Epithelial cell of prostate (primary cell): ENCODE measurements around the gene RBFOX2.
A peak's percentile ranks its signal among the peaks of the same experiment; 100 is the strongest.

ENCODE experiments used
- DNase-seq: peaks from one replicate; pipeline ENCODE4 v3.0.0-alpha.2; 2011; ENCODE audit warnings: low read depth, low spot score
- H3K27ac ChIP-seq: fragments of 450-650 bp; 2 replicates; pipeline ENCODE4 v1.5.1; 2017; ENCODE audit warnings: mild to moderate bottlenecking

Gene RBFOX2

DNA sequence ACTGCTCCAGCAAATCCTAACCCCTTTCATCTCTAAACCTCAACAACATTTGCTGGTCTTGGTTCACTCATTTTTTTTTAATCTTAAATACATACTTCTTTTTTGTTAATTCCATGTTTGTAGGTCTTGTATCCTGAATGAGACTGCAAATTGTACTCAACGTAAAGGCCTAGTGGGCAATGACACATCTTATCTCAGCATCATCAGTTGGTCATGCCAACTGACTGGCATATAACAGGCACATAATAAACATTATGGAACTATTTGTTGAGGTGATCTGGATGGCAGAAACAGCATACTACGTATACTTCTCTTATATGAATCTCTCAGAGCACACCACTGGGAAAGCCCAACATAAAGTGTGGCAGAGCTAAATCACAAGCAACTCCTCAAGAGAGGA, 116.7 kb downstream of the RBFOX2 start:
- peak overlapping the region; percentile 9 for H3K27ac ChIP-seq
- DNase-seq: no peak

DNA sequence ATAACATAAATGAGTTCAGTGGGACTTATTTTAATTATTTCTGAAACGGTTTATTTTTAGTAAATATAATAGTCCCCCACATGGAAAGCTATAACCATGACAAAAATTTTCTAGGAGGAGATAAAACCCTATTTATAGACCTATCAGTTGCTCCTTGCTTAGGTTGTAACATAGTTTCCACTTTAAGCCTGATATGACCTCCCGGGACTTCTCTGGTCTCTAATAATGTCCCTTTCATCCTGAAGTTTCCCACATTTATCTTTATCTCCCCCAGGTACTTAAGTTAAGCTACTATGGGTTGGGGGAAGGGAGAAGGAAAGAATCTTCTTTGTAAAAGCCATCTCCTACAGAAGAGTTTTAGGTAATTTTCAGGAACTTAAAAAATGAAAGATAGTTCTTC, 117.7 kb downstream of the RBFOX2 start:
- DNase-seq: no peak
- no peak overlapping the region for H3K27ac ChIP-seq

DNA sequence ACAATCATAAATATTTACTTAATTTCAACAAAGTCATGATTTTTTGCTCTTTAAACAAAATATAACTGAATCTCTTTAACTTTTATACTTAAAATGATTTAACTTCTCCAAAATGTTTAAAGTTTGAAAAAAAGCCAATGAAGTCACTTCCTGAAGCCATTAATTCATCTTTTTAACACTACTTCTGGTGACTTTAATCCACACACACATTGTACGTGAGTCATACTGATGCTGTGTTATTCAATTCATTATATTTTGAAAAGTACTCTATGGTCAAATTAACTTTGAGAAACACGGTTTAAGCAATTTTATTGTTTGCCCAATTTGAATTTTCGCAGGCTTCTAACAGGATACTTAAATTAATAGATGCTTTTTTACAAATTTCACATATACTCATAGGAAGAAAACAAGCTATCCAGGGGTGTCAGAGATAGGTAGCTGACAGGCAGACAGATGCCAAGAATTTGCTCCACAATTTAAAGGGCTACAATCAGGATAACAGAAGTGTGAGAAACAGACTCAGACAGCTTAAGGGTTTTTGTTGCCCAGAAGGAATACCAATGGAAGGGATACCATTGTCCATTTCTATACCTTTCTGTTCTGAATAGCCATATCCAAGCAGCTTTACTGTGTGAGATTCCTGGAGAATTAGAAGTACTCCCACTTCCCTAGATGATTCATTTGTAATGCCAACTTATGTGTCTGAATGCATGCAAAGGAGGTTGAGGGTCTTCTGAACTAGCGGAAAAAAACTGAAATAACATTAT, 118.4 kb downstream of the RBFOX2 start:
- DNase-seq: no peak
- H3K27ac ChIP-seq: no peak overlapping the region

DNA sequence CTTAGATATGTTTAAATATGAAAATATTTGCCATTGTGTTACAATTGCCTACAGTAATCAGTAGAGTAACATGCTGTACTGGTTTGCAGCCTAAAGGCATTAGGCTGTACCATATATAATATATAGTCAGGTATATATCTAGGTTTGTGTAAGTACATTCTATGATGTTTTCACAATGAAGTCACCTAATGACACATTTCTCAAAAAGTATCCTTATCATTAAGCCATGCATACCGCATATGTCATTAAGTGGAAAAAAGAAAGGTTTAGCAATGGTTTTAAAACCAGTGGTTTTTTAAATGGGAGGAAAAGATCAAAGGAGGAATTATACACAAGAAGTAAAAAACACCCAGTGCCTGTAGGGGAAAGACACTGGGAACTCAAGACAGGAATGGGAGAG, 122.7 kb downstream of the RBFOX2 start:
- no peak for DNase-seq
- H3K27ac ChIP-seq: peak overlapping the region; percentile 33

DNA sequence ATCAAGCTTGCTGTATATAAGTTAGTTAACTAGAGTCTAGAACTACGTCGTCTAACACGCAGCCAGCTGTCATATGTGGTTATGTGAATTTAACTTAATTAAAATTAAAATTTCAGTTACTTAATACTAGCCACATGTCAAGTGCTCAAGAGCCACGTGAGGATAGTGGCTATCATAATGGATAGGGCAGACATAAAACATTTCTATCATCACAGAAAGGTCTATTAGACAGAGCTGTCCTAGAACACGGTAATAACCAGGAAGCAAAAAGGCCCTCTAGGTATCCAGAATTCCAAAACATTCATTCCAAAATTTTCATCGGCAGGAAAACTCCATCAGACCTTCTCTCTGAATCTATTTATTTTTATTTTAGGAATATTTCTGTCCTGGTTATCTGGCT, 123.9 kb downstream of the RBFOX2 start:
- no peak for DNase-seq
- no peak overlapping the region for H3K27ac ChIP-seq

DNA sequence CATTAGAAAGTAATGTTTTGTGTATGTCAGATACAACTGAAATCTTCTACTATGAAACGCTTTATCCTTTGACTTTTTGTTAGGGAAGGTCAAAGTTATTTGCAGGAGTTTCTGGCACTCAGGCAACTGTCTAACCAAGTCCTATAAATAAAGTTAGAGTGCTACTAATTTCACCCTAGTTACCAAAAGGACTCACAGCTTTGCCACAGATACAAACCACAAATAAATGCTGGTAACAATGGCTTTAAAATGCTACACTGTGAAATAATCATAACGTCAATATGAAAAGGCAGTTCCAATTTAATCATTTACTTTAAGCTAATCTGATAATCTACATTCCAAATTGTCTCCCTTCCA, 124.3 kb downstream of the RBFOX2 start:
- H3K27ac ChIP-seq: no peak overlapping the region
- DNase-seq: no peak

DNA sequence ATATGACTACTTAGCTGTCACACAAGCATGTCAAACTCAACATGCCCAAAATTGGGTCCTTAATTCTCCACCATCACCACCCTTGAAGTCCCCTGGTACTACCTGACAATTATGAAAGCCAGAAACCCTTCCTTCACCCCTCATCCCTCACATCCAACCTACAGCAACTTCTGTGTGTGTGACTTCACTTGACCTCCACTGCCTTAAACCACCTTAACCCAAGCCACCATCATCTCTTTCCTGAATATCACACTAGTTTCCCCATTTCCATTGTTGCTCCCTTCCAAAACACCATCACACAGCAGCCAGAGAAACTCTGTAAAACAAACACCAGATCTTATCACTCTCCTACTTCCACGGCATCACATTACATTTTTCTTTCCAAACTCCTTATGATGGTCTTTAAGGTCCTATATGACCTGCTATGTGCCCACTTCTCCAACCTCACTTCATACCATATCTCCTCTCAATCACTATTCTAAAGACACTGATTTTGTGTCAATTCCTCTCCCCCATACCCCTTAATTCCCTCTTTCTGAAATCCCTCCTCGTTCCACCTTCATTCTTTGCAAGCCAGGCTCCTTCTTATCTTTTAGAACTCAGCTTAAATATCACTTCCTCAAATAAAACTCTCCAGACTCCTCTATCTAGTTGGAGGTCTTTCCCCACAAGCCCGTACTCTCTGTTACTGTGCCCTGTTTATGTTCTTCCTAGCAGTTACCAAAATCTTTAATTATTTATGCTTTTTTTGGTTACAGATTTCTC, 124.9 kb downstream of the RBFOX2 start:
- no peak overlapping the region for H3K27ac ChIP-seq
- no peak for DNase-seq

DNA sequence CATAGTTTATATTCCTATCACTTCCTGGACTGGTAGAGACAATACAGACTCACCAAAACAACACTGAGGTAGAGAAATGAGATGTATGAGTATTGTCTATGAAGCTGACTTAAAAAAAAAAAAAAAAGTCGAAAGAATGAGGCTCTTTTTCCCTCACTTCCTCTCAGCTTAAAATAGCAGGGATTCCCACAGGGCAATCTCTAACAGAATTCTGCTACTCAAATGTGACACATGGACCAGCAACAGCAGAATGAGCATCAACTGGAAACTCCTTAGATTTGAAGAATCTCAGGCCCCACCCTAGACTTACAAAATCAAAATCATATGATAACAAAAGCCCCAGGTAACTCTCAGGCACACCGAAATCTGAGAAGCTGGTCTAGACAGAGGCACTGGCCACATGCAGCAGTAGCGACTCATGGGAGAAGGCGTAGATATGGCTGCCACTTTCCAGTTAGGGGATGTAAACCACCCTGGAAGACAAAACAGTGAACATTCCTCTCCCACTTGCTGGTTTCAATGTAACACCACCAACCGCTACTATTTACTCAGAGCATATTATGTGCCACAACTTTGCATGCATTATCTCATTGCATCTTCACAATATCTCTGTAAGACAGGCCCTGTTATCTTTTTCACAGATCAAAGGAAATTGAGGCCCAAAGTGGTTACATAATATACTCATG, 128.0 kb downstream of the RBFOX2 start:
- DNase-seq: peak; percentile 68
- H3K27ac ChIP-seq: peak overlapping the region; percentile 76

DNA sequence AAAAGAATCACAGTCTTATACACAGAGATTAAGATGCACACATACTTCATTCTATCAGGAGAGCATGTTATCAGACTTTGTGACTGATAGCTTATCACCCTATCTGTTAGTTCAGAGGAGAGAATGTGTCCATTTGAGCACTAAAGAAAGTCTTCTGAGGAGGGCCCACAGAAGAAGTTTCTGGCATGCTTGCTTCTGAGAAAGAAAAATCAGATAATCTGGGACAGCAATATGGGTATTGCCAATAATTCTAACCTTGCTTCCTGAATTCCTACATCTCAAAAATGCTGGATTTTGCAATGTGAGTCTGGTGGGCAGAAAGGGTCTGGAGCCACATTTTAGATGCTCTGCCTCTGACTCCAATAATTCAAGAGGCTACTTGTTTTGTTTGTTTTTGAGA, 128.9 kb downstream of the RBFOX2 start:
- peak overlapping the region; percentile 76 for H3K27ac ChIP-seq
- DNase-seq: no peak

DNA sequence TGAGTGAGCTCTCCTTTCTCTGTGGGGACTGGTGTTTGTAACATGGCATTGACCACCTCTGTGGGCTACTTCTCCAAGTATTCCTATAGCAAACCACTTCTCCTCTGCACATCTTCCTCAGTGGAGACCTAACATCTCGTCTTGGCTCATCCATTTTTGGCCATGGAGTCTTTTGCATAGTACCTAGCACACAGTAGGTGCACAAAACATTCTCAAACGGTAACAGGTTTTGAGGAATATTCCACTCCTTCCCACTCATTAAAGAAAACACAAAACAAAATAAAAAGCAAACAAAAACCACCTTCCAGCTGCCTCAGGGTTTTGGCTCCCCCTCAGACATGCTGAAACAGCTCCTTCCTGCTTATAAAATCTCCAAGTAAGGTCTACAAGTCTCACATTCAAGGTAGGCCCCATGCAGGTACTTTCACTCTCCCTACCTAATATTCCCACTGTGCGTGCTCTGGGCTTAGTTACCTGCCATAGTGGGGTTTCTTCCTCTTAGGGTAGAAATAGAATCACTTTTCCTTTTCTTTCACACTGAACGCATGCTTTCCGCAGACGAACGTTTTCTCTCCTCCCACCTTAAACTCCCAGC, 132.4 kb downstream of the RBFOX2 start:
- no peak for DNase-seq

DNA sequence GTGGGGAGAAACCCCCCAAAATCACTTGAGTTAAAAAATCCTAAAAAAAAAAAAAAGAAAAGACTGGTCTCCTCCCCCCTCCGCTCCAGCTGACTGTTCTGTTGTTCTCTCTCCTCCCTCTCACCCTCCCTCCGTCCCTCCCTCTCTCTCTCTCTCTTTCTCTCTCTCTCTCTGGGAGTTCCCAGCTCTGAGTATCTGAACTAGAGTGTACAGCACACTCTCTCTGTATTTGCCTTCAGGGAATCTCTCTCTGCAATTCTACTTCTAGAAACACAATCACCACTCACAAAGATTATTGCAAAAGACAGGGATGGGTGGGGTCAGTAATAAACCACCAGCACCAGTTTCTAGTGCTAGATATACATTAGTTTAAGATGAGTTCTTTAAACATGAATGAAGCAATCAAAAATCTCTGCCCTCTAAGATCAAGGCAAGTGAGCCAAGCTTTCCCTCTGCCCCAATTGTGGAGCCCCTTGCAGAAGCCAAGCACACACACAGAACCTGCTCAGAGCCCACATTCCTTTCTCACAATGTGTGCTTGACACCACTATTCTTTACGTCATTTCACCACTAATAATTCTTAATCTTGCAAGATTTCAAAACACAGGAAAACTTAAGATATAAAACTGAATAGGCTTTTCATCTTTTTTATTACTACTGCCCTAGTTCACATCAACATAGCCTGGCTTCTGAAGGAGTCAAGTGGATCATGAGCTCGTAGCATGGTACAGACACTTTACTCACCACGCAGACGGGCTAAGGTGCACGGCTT, 133.5 kb downstream of the RBFOX2 start:
- DNase-seq: peak; percentile 96
- H3K27ac ChIP-seq: peak overlapping the region; percentile 80

More for the DNA sequence above, 132.4 kb downstream of the RBFOX2 start:
- peak overlapping the region; percentile 80 for H3K27ac ChIP-seq

DNA sequence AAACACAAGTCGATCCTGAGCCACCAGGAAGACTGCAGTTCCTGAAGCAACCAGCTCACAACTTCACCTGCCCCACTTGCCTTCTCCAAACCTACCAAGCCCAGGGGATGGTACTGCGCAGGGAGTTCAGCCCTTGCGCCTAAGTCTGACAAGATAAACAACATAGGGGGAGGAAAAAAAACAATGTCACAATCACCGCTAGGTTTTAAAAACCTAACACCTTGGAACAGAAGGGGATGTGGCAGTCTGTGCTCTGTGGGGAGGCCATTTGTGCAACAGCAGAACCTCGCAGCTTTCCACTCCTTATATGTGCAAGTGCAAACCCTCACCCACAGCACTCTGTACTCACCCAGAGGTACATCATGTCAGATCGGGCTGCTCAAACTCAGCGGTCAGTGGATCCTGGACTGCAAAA, 134.2 kb downstream of the RBFOX2 start:
- H3K27ac ChIP-seq: peak overlapping the region; percentile 80
- no peak for DNase-seq

DNA sequence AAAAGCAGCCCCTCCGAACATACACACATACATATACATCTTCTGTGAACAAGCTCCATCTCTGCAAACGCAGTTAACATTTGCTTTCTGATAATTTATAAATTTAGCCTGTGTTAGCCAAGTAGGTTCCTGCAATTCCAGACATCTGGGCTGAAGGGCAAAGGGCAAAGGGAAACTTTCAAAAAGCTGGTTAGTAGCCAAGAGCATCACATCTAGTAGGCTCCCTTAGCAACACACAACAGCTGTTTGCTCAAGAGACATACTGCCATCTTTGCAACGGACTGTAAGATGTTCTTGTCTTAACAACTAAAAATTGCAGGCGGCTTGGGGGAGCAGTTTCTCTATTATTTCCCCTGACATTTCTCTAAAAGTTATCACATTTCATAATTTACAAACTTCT, 134.9 kb downstream of the RBFOX2 start:
- H3K27ac ChIP-seq: no peak overlapping the region
- no peak for DNase-seq

DNA sequence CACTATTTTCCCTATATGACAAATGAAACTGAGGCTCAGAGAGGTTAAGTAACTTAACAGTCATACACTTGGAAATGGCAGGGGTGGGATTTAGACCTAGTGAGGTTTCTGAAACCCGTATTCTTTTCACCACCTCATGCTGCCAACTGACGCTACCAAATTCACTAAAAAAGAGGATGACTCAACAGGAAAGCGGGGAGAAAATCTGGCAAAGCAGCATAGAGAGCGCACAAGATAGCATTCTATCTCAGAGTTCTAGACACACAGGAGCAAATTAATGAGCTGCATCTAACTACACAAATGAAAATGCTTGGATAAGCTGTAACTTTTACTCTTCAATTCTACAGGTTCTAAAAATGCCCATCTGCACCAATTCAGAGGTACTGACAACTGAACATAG, 136.4 kb downstream of the RBFOX2 start:
- no peak overlapping the region for H3K27ac ChIP-seq
- no peak for DNase-seq

DNA sequence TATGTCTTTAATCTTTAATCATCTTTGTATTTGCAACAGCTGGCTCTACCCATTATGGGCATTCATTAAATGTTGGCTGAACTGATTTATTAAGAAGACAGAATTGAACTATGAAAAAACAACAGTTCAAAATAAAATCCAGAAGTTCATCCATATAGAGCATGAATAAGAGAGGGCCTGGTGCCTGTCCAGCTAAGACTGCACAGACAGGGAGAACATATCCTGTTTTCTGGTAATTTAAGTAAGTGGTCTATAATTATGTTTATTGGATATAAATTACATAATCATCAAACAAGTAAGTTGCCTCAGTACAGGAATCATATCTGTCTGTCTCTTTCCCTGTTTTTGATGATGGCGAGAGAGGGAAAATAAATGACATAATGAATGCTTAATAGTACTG, 137.2 kb downstream of the RBFOX2 start:
- no peak for DNase-seq
- no peak overlapping the region for H3K27ac ChIP-seq

DNA sequence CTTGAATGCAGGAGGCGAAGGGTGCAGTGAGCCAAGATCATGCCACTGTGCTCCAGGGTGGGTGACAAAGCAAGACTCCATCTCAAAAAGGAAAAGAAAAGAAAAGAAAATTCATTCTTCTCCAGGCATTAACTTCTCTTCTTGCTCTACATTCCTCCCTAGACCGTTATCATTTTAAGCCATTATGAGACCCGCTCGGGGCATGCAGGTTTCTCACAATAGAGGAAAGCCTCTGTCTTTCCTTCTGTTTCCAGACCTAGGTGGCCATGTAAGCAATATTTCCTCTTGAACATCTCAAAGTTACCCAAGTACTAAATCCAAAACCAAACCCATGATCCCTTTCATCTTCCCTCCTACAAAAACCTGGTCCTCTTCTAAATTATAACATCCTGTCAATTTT, 139.6 kb downstream of the RBFOX2 start:
- H3K27ac ChIP-seq: no peak overlapping the region
- DNase-seq: no peak

DNA sequence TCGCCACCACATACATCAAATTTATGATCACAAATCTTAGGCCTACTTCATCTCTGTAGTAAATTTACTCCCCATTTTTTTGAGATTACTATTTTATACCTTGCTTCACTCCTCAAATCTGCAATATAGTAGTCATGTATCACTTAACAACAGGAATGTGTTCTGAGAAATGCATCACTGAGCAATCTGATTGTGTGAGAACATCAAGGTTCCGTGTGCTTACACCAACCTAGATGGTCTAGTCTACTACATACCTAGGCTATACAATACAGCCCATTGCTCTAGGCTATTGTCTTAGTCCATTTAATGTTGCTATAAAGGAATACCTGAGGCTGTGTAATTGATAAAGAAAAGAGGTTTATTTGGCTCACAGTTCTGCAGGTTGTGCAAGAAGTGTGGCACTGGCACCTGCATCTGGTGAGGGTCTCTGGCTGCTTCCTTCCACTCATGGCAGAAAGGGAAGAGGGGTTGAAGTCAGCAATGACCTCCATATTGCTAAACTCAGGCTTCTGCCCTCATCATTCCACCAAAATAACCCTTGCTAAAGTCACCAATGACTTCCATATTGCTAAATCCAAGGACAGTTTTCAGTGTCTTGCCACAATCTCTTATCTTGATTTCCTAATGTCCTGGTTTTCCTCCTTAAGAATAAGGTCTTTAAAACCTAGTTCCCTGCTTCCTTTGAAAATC, 140.3 kb downstream of the RBFOX2 start:
- H3K27ac ChIP-seq: no peak overlapping the region
- DNase-seq: no peak

DNA sequence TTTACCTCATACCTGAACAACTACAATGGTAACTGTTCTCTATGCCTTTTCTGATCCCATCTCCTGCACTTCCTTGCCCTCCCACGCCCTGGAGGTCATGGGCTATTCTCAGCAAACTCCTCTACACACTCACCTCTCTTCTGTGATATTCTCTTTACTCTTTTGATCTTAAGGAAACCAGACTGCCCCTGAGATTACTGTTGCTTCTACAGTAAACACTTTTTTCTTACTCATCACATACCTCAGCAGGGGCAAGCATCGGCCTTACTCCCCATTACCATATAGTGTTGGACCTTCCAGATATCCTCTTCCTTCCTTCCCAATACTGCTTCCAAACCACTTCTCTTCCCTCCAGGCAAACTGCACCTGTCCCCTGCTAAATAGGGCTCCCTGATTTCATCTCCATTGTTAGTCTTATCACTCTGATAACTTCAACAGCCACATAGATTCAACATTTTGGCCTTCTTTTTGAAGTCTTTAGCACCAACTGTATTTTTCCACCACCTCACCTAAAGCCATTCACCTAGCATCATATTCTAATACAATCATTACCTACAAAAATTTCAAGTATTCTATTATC, 141.2 kb downstream of the RBFOX2 start:
- no peak for DNase-seq
- H3K27ac ChIP-seq: no peak overlapping the region

DNA sequence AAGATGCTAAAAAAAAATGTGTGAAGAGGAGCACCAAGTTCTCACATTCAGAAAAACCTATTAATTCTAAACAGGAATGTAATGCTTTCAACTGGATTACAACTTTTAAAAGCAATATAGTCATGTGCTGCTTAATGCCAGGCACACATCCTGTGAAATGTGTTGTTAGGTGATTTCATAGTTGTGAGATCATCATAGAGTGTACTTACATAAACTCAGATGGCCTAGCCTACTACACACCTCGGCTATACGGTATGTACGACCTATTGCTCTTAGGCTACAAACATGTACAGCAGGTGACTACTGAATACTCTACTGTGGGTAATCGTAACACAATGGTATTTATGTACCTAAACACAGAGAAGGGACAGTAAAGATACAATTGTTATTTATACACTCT, 142.3 kb downstream of the RBFOX2 start:
- no peak overlapping the region for H3K27ac ChIP-seq
- DNase-seq: no peak
